GM12801 (cell line): Measurements from ENCODE around the gene MATCAP1.

Experiments used
- TF ChIP-seq, protein P1 (sequence below): IDR thresholded peaks from one replicate; pipeline ENCODE4 v1.5.1; 2011; ENCODE audit warnings: control low read depth; ENCODE audit not compliant: insufficient read length; ENCODE audit errors: extremely low read depth

The MATCAP1 gene

DNA sequence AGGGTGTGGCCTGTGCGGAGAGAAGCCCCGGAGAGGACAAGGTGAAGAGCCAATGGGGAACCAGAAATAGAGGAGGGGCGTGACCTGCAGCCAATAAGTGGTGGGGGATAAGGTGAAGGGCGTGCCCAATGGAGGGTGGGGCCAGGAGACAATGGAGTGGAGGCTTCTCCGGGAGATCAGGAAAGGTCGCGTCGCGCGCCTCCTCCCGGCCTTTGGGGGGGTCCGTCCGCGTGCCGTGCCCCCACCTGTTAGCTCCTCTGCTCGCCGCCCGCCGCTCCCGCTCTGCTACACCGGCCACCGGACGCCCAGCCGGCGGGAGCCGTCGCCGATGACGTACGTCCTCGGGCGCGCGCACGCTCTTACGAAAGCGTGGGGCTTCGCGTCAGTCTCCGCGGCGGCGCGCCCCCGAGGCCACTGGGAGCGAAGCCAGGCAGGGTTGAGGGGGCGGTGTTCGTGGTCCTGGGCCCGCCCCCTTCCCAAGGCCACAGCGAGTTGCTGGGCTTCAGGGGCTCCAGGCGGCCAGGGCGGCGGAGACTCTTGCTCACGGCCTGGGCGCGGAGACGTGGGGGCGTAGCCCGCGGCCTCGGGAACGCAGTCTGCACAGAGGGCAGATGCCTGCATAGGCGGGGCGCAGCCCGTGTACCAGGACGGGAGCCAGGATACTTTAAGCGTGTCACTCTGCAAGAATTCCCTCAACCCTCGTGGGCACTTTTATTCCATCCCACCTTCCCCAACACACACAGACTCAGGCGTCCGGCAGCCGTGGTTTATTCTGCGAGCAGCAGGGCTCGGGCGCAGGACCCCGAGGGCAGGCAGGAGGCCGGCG, at the start of gene MATCAP1:
MATCAP1 (minus strand) TSS at position 337 of the 826 bp plus-strand sequence. CDS start 3,353 bp downstream, outside the sequence.
- TF ChIP-seq, protein P1, sequence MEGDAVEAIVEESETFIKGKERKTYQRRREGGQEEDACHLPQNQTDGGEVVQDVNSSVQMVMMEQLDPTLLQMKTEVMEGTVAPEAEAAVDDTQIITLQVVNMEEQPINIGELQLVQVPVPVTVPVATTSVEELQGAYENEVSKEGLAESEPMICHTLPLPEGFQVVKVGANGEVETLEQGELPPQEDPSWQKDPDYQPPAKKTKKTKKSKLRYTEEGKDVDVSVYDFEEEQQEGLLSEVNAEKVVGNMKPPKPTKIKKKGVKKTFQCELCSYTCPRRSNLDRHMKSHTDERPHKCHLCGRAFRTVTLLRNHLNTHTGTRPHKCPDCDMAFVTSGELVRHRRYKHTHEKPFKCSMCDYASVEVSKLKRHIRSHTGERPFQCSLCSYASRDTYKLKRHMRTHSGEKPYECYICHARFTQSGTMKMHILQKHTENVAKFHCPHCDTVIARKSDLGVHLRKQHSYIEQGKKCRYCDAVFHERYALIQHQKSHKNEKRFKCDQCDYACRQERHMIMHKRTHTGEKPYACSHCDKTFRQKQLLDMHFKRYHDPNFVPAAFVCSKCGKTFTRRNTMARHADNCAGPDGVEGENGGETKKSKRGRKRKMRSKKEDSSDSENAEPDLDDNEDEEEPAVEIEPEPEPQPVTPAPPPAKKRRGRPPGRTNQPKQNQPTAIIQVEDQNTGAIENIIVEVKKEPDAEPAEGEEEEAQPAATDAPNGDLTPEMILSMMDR = no peak

DNA sequence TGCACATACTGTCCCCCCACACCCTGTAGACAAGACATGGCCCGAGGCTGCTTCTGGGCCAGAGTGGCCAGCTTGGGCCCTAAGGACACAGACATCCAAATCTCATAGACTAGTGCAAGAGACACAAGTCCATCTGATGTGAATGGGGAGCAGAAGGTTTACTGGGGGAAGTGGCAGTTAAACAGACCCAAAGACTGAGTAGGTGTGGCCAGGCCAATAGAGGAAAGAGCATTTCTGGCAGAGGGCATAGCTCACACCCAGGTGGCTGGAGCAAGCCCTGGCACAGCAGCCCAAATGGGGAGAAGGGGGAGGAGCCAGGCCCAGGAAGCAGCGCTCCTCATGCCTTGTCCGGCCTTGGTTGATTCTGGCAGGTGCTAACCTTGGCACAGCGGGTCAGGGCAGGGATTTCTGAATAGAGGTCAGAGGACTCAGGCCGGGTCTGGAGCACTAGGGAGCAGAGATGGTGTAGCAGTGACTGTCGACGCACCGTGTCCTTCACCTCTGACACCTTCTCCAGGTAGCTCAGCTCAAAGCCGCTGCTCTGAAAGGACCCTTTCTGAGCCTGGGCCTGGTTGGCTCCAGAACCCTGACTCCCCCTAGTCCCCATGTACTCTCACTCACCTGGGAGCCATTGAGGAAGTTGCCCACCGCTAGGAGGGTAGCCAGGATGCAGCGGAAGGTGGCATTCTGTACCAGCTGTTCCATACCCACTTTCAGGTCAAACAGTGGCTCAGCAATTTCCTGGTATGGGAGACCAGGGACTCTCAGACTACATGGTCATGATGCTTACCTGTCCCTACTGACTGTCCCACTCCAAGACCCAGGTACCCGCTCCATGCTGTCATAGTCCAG, 47.3 kb upstream of the MATCAP1 start:
- TF ChIP-seq, protein P1 = no peak

DNA sequence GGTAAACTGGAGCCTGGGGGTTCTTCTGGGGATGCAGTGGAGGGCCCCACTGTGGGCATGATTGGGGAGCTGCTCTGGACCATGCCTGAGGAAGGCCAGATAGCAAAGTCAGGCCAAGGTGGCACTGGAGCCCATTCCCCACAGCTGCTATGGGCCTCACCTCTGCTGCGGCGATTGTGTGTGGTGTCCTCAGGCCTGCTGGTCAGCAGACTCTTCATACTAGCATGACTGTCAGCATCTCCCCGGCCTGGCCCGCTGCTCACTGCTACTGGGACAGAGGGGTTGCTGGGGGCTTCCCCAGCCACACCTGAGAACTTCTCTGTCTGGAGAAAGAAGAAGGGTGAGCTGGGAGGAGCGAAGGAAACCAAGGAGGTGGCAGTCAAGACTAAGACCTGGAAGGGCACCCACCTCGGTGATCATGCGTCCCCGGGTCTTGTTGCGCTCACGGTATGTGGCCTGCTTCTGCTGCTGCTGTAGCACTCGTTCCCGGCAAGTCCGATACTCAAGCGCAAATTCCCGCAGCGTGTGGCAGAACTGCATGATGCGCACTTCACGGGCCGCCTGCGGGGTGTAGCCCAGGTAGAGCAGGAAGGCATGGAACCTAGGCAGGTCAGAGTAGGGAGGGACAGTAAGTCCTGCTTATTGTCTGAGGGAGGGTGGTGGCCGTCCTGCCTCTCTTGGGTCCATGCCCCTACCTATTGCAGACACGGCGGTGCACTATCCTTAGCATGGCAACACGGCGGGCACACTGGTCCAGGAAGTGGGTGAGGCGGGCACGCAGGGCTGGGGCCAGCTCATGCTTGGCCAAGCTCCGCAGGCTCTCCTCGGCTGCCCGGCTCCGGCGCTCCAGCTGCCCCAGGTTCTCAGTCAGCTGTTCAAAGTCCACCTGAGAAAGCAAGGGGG, 46.4 kb upstream of the MATCAP1 start:
- TF ChIP-seq, protein P1 = no peak

DNA sequence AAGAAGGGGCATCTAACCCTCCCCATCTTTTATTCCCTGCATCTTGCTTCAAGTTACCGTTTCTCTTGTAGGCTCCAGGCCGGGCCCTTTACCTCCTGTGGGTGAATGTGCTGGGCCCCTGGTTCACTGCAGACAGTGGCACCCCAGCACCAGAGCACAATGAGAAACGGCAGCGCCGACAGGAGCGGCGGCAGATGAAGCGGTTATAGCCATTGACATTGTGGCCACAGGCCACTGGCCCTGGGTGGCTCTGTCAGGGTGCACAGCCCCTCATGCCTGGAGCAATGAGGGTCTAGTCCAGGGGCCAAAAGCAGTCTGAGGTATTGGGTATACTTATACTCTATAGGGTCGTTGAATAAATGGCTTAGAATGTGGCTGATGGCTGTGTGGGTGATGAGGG, 45.1 kb upstream of the MATCAP1 start:
- TF ChIP-seq, protein P1 = no peak

DNA sequence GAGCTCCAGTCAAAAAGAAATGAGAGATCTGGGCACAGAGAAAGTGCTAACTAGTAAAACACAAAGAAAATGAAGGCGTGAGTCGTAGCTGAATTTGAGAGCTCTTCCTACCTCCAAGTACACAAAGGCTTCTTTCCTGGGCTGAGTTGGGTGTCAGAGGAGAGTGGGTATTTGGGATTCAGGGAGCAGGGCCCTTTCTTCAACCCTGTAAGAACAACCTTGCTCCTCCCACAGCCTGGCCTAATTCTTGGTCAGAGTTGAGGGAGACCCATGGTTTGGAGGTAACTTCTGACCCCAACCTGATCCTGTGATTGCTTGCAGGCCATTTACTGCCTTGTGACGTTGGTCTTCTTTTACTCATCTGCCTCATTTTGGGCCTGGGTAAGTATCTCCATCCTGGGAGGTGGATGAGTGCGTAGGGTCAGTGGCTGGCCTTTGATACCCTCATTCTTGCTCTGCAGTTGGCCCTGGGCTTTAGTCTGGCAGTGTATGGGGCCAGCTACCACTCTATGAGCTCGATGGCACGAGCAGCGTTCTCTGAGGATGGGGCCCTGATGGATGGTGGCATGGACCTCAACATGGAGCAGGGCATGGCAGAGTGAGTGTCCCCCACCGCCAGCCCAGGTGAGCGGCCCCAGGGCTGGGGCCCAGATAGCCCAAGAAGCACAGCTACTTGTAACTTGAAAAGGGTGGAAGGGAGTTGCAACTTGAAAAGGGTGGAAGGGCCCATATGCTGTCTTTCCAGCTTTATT, 44.4 kb upstream of the MATCAP1 start:
- TF ChIP-seq, protein P1 = no peak

DNA sequence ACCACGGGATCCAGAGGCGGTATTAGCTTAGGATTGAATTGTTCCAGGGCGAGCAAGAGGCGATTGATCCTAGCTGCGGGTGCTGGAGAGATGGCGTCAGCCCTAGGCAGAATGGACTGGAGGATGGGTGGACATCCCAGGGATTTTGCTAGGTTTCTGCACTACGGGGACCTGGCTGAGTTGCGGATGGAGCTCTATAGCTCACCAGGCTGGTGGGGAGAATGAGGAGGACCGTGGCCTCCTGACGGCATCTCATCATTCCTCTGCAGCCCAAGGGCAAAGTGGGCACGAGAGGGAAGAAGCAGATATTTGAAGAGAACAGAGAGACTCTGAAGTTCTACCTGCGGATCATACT, 43.8 kb upstream of the MATCAP1 start:
- TF ChIP-seq, protein P1 = no peak
